Effector memory CD4-positive, alpha-beta T cell (primary cell): ENCODE data around the gene ELL2.

Source experiments
- DNase-seq, 3 donors: peaks; one replicate each; pipeline ENCODE4 v3.0.0-alpha.2; 2020
- H3K27ac ChIP-seq: 2 replicates; pipeline ENCODE4 v1.7.0; 2013; ENCODE audit warnings: mild to moderate bottlenecking, low read length, moderate library complexity; ENCODE audit not compliant: insufficient read depth, poor library complexity, severe bottlenecking
- H3K27me3 ChIP-seq: replicated peaks from 2 replicates; pipeline ENCODE4 v1.7.0; 2013; ENCODE audit warnings: mild to moderate bottlenecking, low read length; ENCODE audit not compliant: insufficient read depth, control insufficient read depth, poor library complexity, severe bottlenecking
- H3K36me3 ChIP-seq: 2 replicates; pipeline ENCODE4 v1.7.0; 2013; ENCODE audit warnings: mild to moderate bottlenecking, low read length, moderate library complexity; ENCODE audit not compliant: control insufficient read depth, insufficient read depth
- H3K4me1 ChIP-seq: 2 replicates; pipeline ENCODE4 v1.7.0; 2013; ENCODE audit warnings: low read length, mild to moderate bottlenecking; ENCODE audit not compliant: control insufficient read depth, insufficient read depth, poor library complexity, severe bottlenecking
- H3K4me3 ChIP-seq: 2 replicates; pipeline ENCODE4 v1.7.0; 2013; ENCODE audit warnings: low read length, low read depth, mild to moderate bottlenecking; ENCODE audit not compliant: insufficient read depth, poor library complexity, severe bottlenecking
- H3K9me3 ChIP-seq: 2 replicates; pipeline ENCODE4 v1.7.0; 2013; ENCODE audit warnings: mild to moderate bottlenecking, low read length, moderate library complexity; ENCODE audit not compliant: control insufficient read depth

Gene ELL2

GRCh38 chr5:95967236-95967635 is 5.6 kb upstream of the ELL2 start:
- Histone ChIP-seq H3K27ac (no peak overlapping the region), H3K36me3 (no peaks in the 10 kb centered on the region), H3K9me3 (no peaks in the 10 kb centered on the region), H3K27me3 (no peaks in the 10 kb centered on the region), H3K4me1 (no peaks in the 10 kb centered on the region), H3K4me3 (no peak overlapping the region)
- no peak for DNase-seq

DNA sequence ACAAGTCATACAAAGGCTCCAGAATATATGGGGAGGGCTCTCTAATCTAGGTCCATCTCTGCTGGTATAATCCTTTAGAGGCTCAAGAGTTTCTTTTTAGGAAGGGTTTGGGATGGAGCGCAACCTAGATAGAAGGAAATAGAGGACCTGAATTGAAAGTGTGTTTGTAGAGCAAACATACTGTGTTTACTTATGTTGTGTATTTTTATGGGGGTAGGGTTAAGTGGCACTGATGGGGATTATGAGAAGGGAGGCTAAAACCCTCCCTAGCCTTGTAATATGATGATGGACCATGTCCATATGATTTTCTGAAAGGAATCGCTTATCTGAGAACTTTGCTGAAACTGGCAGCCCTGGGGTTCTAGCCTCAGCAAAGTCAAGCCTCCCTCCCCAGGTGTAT is 4.4 kb upstream of the ELL2 start:
- Histone ChIP-seq H3K27me3 (no peaks in the 10 kb centered on the region), H3K9me3 (no peaks in the 10 kb centered on the region), H3K27ac (no peak overlapping the region), H3K4me3 (no peak overlapping the region), H3K36me3 (no peaks in the 10 kb centered on the region), H3K4me1 (peaks cover under 1% of the 10 kb centered on the region)
- DNase-seq = no peak

DNA sequence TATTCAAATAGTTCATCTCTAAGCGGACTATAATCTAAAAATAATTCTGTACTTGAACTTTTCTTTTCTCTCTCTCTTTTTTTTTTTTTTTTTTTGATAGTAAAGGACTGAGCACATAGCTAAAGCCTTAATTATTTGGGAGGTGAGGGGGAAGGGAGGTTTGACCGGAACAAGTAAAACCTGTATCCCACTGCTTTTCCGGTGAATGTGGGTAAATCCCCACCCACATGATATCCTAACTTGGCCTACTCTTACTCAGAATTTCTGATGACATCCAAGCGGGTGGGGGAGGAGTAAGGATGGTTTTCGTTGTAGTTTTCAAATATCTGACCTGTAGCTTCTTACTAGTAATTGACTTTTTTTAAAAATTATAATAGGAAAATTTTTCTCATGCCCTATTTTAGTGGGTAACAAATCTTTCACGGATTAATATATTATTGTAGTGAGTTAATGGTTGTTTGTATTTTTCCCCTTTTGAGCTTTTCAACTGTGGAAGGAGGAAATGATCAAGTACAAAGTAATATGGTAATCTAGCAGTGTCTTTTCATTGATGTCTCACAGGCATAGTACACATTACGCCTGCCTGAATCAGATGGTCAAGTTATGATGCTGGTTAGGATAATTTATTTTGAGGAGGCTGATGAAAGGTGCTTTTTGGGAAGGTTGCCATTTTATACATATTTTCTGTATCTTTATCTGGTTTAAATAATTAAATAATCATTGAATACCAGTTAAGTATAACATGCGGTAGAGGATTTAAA is 2.2 kb upstream of the ELL2 start:
- Histone ChIP-seq H3K27me3 (no peaks in the 10 kb centered on the region), H3K36me3 (no peaks in the 10 kb centered on the region), H3K4me1 (peaks cover 10% of the 10 kb centered on the region), H3K27ac (no peak overlapping the region), H3K4me3 (no peak overlapping the region), H3K9me3 (no peaks in the 10 kb centered on the region)
- no peak for DNase-seq

- no peaks in the 10 kb centered on the region for H3K9me3 ChIP-seq
- DNase-seq = no peak
- H3K27me3 ChIP-seq = no peaks in the 10 kb centered on the region
- H3K4me1 ChIP-seq = peaks cover 10% of the 10 kb centered on the region
- no peak overlapping the region for H3K4me3 ChIP-seq
- H3K36me3 ChIP-seq = no peaks in the 10 kb centered on the region
- peak overlapping the region; percentile 80 for H3K27ac ChIP-seq
Observed at GRCh38 chr5:95962785-95963184, 1.1 kb upstream of the ELL2 start.

DNA sequence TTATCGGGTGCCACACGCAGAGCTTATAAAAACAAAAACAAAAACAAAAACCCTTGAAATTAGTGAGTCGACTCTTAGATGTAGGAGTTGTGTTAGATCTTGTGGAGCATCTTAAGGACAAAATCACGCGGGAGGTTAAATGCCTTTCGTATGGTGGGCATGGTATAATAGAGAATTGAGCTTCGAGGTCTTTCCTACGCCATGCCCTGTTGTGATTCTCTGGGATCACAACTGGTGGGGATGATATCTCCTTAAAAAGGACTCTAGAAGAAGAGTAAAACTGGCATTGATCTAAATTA is 773 bp upstream of the ELL2 start:
- Histone ChIP-seq H3K4me1 (peaks cover 10% of the 10 kb centered on the region), H3K27me3 (no peaks in the 10 kb centered on the region), H3K36me3 (no peaks in the 10 kb centered on the region), H3K27ac (peak overlapping the region; percentile 80), H3K9me3 (no peaks in the 10 kb centered on the region), H3K4me3 (peak overlapping the region; percentile 89)
- no peak for DNase-seq

- Histone ChIP-seq H3K9me3 (no peaks in the 10 kb centered on the region), H3K36me3 (no peaks in the 10 kb centered on the region), H3K4me3 (peak overlapping the region; percentile 89), H3K4me1 (peaks cover 10% of the 10 kb centered on the region), H3K27me3 (no peaks in the 10 kb centered on the region), H3K27ac (peak overlapping the region; percentile 80)
- peak; percentile 58 to 64 (median 59) for DNase-seq
Observed at GRCh38 chr5:95960667-95961616, 709 bp downstream of the ELL2 start.

DNA sequence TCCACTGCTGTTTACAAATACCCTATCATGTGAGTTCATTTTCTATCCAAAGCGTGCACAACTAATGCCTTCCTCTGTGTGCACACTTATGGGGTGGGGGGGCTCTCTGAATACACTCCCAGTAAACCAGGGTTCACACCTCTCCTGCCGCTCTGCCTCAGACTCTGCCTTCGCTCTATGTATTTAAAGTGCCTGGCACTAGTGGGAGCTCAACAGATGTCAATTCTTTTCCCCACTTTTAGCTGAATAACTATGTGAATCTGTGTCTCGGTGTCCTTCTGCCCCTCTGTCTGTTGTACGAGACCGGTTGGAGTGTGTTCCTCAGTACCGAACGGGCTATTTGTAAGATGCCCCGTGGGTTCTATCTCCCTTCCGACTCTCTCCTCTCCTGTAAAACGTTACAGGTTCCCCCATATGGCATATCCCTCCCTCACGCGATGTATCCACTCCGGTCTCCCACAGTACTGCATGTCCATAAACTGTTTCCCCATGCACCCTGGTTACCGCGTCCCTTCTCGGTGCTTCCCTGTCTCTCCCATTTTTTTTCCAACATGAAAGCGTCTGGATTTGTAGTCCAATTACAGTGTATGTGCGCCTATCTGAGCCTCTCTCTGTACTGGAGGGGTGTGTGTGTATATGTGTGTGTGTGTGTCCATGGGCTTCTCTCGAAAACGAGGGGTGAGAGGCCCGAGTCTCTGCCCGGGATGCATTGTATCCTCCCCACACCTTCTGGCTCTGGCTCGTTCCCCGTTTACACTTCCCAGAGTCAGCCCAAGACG is 1.6 kb downstream of the ELL2 start:
- H3K27me3 ChIP-seq = no peaks in the 10 kb centered on the region
- peak overlapping the region; percentile 89 for H3K4me3 ChIP-seq
- no peaks in the 10 kb centered on the region for H3K9me3 ChIP-seq
- DNase-seq = no peak
- H3K4me1 ChIP-seq = peaks cover 10% of the 10 kb centered on the region
- no peak overlapping the region for H3K27ac ChIP-seq
- no peaks in the 10 kb centered on the region for H3K36me3 ChIP-seq

- Histone ChIP-seq H3K9me3 (no peaks in the 10 kb centered on the region), H3K4me3 (no peak overlapping the region), H3K27ac (no peak overlapping the region), H3K36me3 (no peaks in the 10 kb centered on the region), H3K27me3 (no peaks in the 10 kb centered on the region), H3K4me1 (peaks cover 10% of the 10 kb centered on the region)
- no peak for DNase-seq
Observed at GRCh38 chr5:95959051-95959887, 2.4 kb downstream of the ELL2 start.

DNA sequence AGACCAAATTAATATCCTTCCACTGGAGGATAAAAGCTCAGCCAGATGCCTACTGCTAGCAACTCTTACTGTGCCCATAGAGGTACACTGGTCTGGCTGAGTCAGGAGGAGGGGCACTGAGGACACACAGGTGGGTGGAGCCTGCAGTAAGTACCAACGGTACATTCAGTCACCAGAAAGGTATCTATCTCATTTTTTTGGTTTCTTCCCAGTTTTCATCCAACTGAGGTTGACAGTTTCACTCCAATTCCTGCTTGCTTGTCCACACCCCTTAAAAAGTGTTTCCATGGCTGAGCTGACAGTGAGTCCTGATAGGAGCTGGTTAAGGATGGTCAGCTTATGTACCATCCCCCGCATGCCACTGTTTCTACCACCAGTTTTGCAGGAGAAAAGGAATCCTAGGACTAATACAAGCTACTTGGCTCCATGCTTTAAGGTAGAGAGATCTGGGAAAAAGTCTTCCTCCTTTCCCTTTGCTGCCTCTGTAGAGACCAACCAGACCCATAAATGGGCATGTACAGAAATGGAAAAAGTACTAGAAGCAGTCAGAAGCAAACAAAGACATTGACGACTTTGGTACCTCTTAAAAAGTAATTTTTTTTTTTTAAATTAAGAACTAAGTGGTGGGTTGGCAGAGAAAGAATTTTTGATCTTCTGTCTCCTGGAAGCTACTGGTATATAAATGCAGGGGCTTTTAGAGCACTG is 3.2 kb downstream of the ELL2 start:
- no peak overlapping the region for H3K27ac ChIP-seq
- H3K36me3 ChIP-seq = no peaks in the 10 kb centered on the region
- no peak overlapping the region for H3K4me3 ChIP-seq
- DNase-seq = no peak
- no peaks in the 10 kb centered on the region for H3K27me3 ChIP-seq
- H3K9me3 ChIP-seq = no peaks in the 10 kb centered on the region
- H3K4me1 ChIP-seq = peaks cover 10% of the 10 kb centered on the region
